HFF-Myc (cell line): Measurements from ENCODE around the gene OVAAL.

ENCODE experiments used
- DNase-seq: peaks from one replicate; pipeline ENCODE4 v3.0.0-alpha.2; 2011; ENCODE audit warnings: low read depth; ENCODE audit errors: extremely low read depth
- H3K4me3 ChIP-seq: replicated peaks from 2 replicates; pipeline ENCODE4 v1.5.1; 2011; ENCODE audit warnings: low read depth, mild to moderate bottlenecking, control low read depth, low read length
- CTCF ChIP-seq: IDR thresholded peaks from 2 replicates; pipeline ENCODE4 v1.5.1; 2012; ENCODE audit warnings: mild to moderate bottlenecking, low read depth, low read length, control low read depth; ENCODE audit errors: missing control alignments

Gene OVAAL

DNA sequence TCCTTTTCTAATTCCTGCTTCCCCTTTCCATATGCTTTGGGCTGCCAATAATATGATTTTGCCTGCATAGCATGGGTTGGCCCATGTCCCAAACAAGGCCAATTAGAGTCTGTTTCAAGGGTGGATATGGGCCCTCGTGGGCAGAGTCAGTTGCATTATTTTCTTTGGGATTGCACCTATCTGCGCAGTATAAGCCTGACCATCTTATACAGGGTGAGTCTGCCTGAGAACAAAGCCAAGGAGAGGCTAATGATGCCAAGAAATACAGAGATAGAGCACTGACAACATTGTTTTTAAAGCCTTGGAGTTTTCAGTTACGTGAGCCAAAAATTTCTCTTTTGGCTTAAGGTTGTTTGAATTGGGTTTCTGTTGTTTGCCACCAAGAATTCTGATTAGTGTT lies 18.6 kb downstream of the OVAAL start:
- no peak for DNase-seq
- TF ChIP-seq CTCF, result no peak
- H3K4me3 ChIP-seq, result no peak overlapping the region

DNA sequence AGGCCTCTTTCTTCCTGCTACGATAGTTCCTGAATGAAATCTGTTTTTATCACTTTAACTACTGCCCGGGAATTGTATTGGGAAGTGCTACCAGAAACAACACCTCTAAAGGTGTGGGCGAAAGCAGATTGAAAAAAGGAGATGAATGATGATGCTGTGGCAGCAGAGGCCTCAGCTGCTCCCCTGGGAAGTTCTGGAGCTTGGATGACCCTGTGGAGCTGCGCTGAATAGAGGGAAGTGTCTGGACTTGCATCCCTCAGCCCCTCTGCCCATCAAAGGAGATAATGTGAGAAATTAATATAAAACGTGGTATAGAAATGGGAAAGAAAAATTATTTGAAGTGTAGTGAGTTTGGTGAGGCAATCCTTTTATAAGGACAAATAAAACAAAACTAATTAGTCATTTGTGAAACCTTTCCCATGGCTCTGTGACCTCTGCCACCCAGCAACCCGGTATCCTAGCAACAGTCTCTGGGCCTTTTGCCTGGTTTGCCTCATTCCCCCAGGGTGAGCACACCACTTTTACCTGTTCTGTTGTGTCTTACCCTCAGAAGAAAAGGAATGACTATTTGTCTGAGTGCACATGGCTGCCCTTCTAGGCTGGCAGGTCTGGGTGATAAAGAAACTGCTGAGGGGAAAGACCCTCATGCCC lies 21.3 kb downstream of the OVAAL start:
- DNase-seq, result no peak
- no peak overlapping the region for H3K4me3 ChIP-seq
- TF ChIP-seq CTCF, result no peak

GRCh38 chr1:180581635-180582039 lies 22.9 kb downstream of the OVAAL start:
- no peak for DNase-seq
- TF ChIP-seq CTCF, result no peak
- no peak overlapping the region for H3K4me3 ChIP-seq

- no peak for DNase-seq
- H3K4me3 ChIP-seq, result no peak overlapping the region
- TF ChIP-seq CTCF, result no peak
Measured at GRCh38 chr1:180584869-180585268, 26.1 kb downstream of the OVAAL start.

DNA sequence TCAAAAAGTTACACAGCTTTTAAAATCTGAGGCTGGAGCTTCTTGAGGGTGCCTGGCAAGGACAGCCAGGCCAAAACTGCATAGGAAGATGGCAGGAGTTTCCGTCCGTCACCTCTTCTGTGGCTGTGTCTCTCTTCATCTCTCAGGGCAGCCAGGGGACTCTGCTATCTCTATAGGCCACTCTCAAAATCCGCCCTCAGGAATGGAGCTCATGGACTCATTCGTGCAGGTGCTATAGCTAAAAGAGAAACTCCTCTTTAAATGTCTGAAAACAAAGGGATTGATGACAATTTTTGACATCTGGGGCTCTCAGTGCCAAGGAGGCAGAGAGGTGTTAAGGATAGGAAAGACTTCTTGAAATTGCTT lies 27.2 kb downstream of the OVAAL start:
- no peak for DNase-seq
- H3K4me3 ChIP-seq, result no peak overlapping the region
- no peak for TF ChIP-seq CTCF

DNA sequence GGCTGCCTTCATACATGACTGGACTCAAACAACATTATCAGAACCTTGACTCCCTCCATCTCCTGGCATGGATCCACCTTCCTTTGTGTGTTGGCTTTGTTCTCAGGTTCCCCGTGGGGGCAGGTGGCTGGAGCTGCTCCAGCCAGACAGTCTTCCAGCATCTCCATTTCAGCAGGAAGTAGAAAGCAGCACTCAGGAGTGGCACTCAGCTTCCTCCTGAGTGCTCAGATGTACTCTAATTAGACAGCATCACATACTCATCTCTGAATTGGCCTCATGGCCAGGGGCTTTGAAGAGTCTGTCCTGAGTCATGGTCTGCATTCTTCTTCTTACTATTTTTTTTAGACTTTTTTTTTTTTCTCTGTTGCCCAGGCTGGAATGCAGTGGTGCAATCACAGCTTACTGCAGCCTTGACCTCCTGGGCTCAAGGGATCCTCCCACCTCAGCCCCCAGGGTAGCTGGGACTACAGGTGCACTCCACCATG lies 27.9 kb downstream of the OVAAL start:
- DNase-seq, result no peak

More for the DNA sequence above, 27.9 kb downstream of the OVAAL start:
- H3K4me3 ChIP-seq, result no peak overlapping the region
- no peak for TF ChIP-seq CTCF
